Activated naive CD4-positive, alpha-beta T cell treated with anti-CD3 and anti-CD28 coated beads, Interleukin-2, amount 10 ng/mL, durations not matched to agents 7 days and 5 days (primary cell): ENCODE measurements around the gene DNAAF6.

Experiments
- CTCF ChIA-PET: fragments of 350-600 bp; sonication (Branson Sonifier 250); formaldehyde crosslinking; loops from one replicate; lab custom pipeline; 2021; ENCODE audit warnings: antibody characterized with exemption; lab: Charles Lee
- DNase-seq: peaks from one replicate; pipeline ENCODE4 v3.0.0-alpha.2; 2020
- H3K27ac Mint-ChIP-seq: one replicate; pipeline ENCODE4 v1.8.0; 2021; ENCODE audit warnings: mild to moderate bottlenecking, moderate library complexity, mixed read lengths
- H3K27me3 Mint-ChIP-seq: one replicate; pipeline ENCODE4 v1.8.0; 2021; ENCODE audit warnings: mild to moderate bottlenecking, mixed read lengths
- H3K36me3 Mint-ChIP-seq: one replicate; pipeline ENCODE4 v1.8.0; 2021; ENCODE audit warnings: mixed read lengths
- H3K4me1 Mint-ChIP-seq: one replicate; pipeline ENCODE4 v1.8.0; 2021; ENCODE audit warnings: mixed read lengths
- H3K4me3 Mint-ChIP-seq: one replicate; pipeline ENCODE4 v1.8.0; 2021; ENCODE audit warnings: mild to moderate bottlenecking, moderate library complexity, mixed read lengths
- H3K9me3 Mint-ChIP-seq: one replicate; pipeline ENCODE4 v1.8.0; 2021; ENCODE audit warnings: mixed read lengths

The DNAAF6 gene

GRCh38 chrX:107226757-107227156 lies 20.3 kb downstream of the DNAAF6 start:
- DNase-seq, result no peak
- Mint-ChIP-seq H3K4me1 (no peaks in the 10 kb centered on the region), H3K27me3 (no peaks in the 10 kb centered on the region), H3K36me3 (no peaks in the 10 kb centered on the region), H3K9me3 (no peaks in the 10 kb centered on the region), H3K4me3 (no peak overlapping the region), H3K27ac (no peak overlapping the region)
- CTCF ChIA-PET, result no interaction called here

GRCh38 chrX:107227780-107228485 lies 21.5 kb downstream of the DNAAF6 start:
- Mint-ChIP-seq H3K27me3 (no peaks in the 10 kb centered on the region), H3K9me3 (no peaks in the 10 kb centered on the region), H3K27ac (no peak overlapping the region), H3K36me3 (no peaks in the 10 kb centered on the region), H3K4me1 (no peaks in the 10 kb centered on the region), H3K4me3 (no peak overlapping the region)
- CTCF ChIA-PET, result no interaction called here
- DNase-seq, result no peak

- DNase-seq, result no peak
- Mint-ChIP-seq H3K27ac (no peak overlapping the region), H3K4me3 (no peak overlapping the region), H3K4me1 (no peaks in the 10 kb centered on the region), H3K9me3 (no peaks in the 10 kb centered on the region), H3K27me3 (no peaks in the 10 kb centered on the region), H3K36me3 (no peaks in the 10 kb centered on the region)
- CTCF ChIA-PET, result no interaction called here
Observed at GRCh38 chrX:107228486-107228819, 22.0 kb downstream of the DNAAF6 start.

GRCh38 chrX:107272431-107272921 lies 66.1 kb downstream of the DNAAF6 start:
- Mint-ChIP-seq H3K9me3 (no peaks in the 10 kb centered on the region), H3K27me3 (peaks cover 22% of the 10 kb centered on the region), H3K36me3 (no peaks in the 10 kb centered on the region), H3K4me3 (no peak overlapping the region), H3K27ac (no peak overlapping the region), H3K4me1 (peaks cover 5% of the 10 kb centered on the region)
- peak; percentile 32 for DNase-seq
- CTCF ChIA-PET, result no interaction called here

- no peak overlapping the region for H3K4me3 Mint-ChIP-seq
- peaks cover 22% of the 10 kb centered on the region for H3K27me3 Mint-ChIP-seq
- H3K4me1 Mint-ChIP-seq, result peaks cover 5% of the 10 kb centered on the region
Observed at GRCh38 chrX:107273795-107274194, 67.4 kb downstream of the DNAAF6 start.

GRCh38 chrX:107288676-107289075 lies 82.3 kb downstream of the DNAAF6 start:
- no peak overlapping the region for H3K4me3 Mint-ChIP-seq
- no peaks in the 10 kb centered on the region for H3K4me1 Mint-ChIP-seq
- no peaks in the 10 kb centered on the region for H3K9me3 Mint-ChIP-seq
- no peaks in the 10 kb centered on the region for H3K36me3 Mint-ChIP-seq
- no peak for DNase-seq
- H3K27ac Mint-ChIP-seq, result no peak overlapping the region
- no peaks in the 10 kb centered on the region for H3K27me3 Mint-ChIP-seq
- CTCF ChIA-PET, result no interaction called here

More at GRCh38 chrX:107273795-107274194, 67.4 kb downstream of the DNAAF6 start:
- Mint-ChIP-seq H3K9me3 (no peaks in the 10 kb centered on the region), H3K36me3 (no peaks in the 10 kb centered on the region), H3K27ac (no peak overlapping the region)
- no peak for DNase-seq
- CTCF ChIA-PET, result no interaction called here

GRCh38 chrX:107290019-107290418 lies 83.6 kb downstream of the DNAAF6 start:
- CTCF ChIA-PET, result no interaction called here
- no peak for DNase-seq
- no peak overlapping the region for H3K4me3 Mint-ChIP-seq
- no peaks in the 10 kb centered on the region for H3K9me3 Mint-ChIP-seq
- H3K27me3 Mint-ChIP-seq, result no peaks in the 10 kb centered on the region
- no peaks in the 10 kb centered on the region for H3K36me3 Mint-ChIP-seq
- no peaks in the 10 kb centered on the region for H3K4me1 Mint-ChIP-seq
- H3K27ac Mint-ChIP-seq, result no peak overlapping the region

GRCh38 chrX:107293056-107293455 lies 86.6 kb downstream of the DNAAF6 start:
- CTCF ChIA-PET, result no interaction called here

More at GRCh38 chrX:107293056-107293455, 86.6 kb downstream of the DNAAF6 start:
- H3K27me3 Mint-ChIP-seq, result no peaks in the 10 kb centered on the region
- H3K4me1 Mint-ChIP-seq, result no peaks in the 10 kb centered on the region
- H3K4me3 Mint-ChIP-seq, result no peak overlapping the region
- no peak for DNase-seq
- no peaks in the 10 kb centered on the region for H3K9me3 Mint-ChIP-seq
- no peak overlapping the region for H3K27ac Mint-ChIP-seq
- H3K36me3 Mint-ChIP-seq, result no peaks in the 10 kb centered on the region
